HepG2 (cell line): ENCODE results near the gene ACE.

Experiments
- CTCF ChIP-seq: sonication (generic); formaldehyde crosslinking; IDR thresholded peaks from 2 replicates; pipeline ENCODE4 v1.5.0; 2020; ENCODE audit warnings: mild to moderate bottlenecking, missing genetic modification reagents, moderate library complexity
- FOSL1 ChIP-seq: sonication (generic); formaldehyde crosslinking; IDR thresholded peaks from 2 replicates; pipeline ENCODE4 v1.9.0; 2021; ENCODE audit warnings: missing genetic modification reagents, borderline replicate concordance
- HOXA7 ChIP-seq: sonication (generic); formaldehyde crosslinking; IDR thresholded peaks from 2 replicates; pipeline ENCODE4 v1.8.1; 2022; ENCODE audit warnings: mild to moderate bottlenecking, missing genetic modification reagents, moderate library complexity
- KLF9 ChIP-seq: IDR thresholded peaks from 2 replicates; pipeline ENCODE4 v1.6.1; 2016; ENCODE audit warnings: low read depth
- MBD4 ChIP-seq: IDR thresholded peaks from 2 replicates; pipeline ENCODE4 v1.6.1; 2012; ENCODE audit warnings: low read length, inconsistent platforms, borderline replicate concordance
- TCF12 ChIP-seq, 2 experiments: fragments of 450-650 bp in 1 of 2; sonication (generic) in 1 of 2; formaldehyde crosslinking in 1 of 2; IDR thresholded peaks; 2 replicates each; pipeline versions ENCODE4 v1.6.1 to v1.8.0; 2017 to 2022; ENCODE audit warnings: antibody characterized with exemption in 1 of 2, mild to moderate bottlenecking in 1 of 2, missing genetic modification reagents in 1 of 2, moderate library complexity in 1 of 2
- THAP7 ChIP-seq: sonication (generic); formaldehyde crosslinking; IDR thresholded peaks from 2 replicates; pipeline ENCODE4 v1.8.1; 2023; ENCODE audit warnings: mild to moderate bottlenecking, missing genetic modification reagents
- ZNF326 ChIP-seq: sonication (generic); formaldehyde crosslinking; IDR thresholded peaks from 2 replicates; pipeline ENCODE4 v1.4.0; 2020; ENCODE audit warnings: missing genetic modification reagents, borderline replicate concordance
- ZNF879 ChIP-seq: sonication (generic); formaldehyde crosslinking; IDR thresholded peaks from 2 replicates; pipeline ENCODE4 v1.8.1; 2023; ENCODE audit warnings: missing genetic modification reagents

DNA sequence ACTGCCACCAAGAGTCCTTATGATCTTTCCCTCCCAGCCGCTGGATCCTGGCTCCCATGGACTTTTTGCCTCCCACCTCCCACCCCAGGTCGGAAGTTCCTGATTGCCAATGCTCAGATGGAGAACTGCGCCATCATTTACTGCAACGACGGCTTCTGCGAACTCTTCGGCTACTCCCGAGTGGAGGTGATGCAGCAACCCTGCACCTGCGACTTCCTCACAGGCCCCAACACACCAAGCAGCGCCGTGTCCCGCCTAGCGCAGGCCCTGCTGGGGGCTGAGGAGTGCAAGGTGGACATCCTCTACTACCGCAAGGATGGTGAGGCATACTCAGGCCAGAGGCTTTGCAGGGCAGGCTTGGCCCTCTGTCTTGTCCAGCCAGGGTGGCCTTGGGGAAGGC, 47.2 kb downstream of the ACE start:
- no peak for TF ChIP-seq HOXA7 (CRISPR knock-in tag)
- no peak for TF ChIP-seq ZNF879 (CRISPR knock-in tag)
- TF ChIP-seq CTCF (CRISPR knock-in tag), result no peak
- no peak for TF ChIP-seq KLF9 (CRISPR knock-in tag)
- no peak for TF ChIP-seq ZNF326 (CRISPR knock-in tag)
- TF ChIP-seq MBD4, result no peak
- TF ChIP-seq TCF12 (IDR thresholded peaks at IDR 0.05), result no peak
- no peak for TF ChIP-seq TCF12 (CRISPR knock-in tag; IDR thresholded peaks at IDR 0.05)
- TF ChIP-seq THAP7 (CRISPR knock-in tag), result no peak
- no peak for TF ChIP-seq FOSL1
